Activated effector memory CD4-positive, alpha-beta T cell treated with Interleukin-2 at 50 U/mL for 16 hours (primary cell): ENCODE results near the gene CCDC148.

Experiments
- DNase-seq: peaks from one replicate; pipeline ENCODE4 v3.0.0-alpha.2; 2020

CCDC148 gene

DNA sequence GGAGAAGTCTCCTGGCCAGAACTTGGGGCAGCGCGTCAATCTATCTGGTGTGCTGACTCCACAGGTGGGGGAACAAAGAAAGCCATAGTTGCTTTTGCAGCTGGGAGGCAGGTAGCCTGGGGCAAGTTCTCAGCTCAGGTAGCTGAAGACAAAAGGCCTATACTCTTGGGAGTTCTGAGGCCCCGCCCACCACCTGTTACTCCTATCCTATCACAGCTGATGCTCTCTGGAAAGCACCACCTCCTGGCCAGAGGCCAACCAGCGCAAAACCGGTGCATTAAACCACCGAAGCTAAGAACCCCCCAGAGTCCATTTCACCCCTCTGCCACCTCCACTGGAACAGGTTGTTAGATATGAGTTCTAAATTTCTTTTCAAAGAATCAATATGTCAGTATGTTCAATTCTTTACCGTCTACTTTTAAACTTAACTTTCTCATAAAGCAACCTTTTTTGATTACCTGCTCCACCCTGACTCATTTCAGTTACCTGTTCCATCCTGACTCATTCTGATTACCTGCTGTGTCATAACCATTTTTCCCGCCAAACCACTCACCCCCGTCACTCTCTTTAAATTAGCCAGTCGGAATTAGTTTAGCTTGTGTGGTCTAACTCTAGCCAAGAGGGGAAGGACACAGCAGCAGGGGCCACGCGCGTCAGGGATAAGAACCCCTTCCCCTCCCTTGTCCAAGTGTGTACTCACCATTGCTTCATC, 311.5 kb downstream of the CCDC148 start:
- DNase-seq = no peak

DNA sequence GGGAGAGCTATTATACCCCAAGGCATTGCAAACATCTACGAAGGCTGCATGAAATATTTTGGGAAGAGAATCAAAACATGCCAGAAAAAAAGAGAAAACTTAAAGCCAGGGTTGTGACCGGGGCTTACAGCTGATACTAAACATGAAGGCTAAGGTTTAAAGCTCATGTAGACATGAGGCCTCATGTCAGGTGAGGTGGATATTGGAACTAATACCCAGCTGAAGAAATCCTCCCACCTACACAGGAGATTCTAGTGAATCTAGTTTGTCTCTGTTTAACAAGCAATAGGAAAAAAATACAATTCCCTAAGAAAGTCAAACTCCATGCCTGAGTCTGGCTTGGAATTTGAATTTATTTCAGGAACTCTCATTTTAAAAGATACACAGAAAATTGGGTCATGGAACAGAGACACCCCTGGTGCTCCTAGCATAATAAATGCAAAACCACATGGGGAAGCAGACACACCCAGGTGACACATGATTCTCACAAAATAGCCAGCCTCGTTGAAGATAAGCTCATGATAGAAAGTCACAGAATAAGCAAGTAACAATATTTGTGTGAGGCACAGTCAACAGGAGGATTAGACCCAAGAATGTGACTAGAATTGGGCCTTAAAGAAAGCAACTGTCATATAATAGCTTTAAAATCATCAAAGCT, 312.7 kb downstream of the CCDC148 start:
- DNase-seq = no peak

DNA sequence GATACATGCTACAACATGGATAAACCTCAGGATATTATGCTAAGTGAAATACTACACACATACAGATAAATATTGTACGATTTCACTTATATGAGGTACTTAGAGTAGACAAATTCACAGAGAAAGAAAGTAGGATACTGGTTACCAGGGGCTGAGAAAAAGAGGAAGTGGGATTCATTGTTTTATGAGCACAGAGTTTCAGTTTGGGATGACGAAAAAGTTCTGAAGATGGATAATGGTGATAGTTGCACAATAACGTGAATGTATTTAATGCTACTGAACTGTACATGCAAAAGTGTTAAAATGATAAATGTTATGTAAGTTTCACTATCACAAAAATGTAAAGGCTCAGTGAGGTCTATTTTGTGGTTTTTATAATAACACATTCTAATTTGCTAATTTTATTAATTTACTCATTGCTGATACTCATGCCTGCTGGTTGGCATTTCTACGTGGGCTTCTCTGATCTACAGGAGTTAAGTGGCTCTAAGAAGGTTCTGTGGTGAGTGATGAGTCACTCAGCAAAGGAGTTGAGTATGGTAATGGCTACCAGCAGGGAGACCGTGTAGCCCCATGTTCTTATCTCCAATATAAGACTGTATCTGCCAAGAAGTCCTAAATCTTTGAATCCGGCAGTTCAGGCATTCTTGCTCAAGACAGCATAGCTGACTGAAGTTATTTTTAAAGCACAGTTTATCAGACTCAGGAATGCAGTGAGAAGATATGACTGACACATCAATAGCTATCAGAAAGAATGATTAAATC, 313.8 kb downstream of the CCDC148 start:
- DNase-seq = no peak

DNA sequence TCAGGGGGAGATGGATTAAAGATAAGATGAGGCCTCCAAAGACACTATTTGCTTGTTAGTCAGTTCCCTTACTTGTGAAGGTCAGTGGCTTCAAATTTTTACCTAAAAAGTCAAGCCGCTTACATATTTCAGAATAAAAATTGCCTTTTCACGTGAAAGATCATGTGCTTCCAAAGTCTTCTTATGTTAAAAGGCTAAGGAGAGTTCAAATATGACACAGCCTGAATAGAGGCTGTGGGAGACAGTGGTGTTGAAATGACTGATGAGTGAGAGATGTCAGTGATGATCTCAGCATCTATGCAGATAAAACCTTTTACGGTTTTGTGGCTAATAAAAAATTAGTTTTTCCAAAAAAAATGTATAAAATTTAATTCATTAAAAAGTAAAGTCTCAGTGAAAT, 314.4 kb downstream of the CCDC148 start:
- no peak for DNase-seq

DNA sequence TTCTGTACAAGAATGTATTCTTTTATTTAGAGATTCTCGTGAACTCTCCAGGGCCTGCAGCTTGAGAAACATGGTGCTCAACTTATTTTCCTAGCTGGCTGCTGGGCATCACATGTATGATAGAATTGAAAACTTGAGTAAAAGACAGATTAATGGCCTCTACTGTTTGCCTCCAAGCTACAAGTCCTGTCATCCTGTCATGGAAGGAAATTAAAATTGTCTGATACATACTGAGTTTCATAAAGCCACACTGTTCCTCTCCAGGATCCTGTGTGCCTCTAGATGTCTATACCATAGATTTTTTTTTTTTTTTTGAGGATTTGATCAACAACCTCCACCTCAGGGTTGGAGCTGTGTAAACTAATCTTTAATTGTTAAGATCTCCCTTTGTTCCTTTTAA, 316.4 kb downstream of the CCDC148 start:
- no peak for DNase-seq

DNA sequence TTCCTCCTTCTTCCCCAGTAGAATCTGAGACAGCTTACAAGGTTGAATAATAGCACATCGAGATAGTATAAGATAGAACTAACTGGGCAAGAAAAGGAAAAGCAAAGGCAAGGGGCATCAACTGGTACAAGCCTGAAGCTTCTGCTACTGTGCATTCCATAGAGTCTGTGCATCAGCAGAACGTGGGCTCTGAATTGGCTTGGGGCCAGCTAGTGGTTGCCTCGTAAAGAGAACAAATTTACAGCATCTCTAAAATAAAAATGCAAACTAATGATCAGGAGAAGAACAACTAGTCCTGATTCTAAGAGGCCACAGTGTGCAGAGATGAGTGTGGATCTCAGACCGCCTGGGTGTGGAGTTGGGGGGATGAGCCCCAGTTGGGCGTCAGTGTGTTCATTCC, 318.3 kb downstream of the CCDC148 start:
- DNase-seq = no peak

DNA sequence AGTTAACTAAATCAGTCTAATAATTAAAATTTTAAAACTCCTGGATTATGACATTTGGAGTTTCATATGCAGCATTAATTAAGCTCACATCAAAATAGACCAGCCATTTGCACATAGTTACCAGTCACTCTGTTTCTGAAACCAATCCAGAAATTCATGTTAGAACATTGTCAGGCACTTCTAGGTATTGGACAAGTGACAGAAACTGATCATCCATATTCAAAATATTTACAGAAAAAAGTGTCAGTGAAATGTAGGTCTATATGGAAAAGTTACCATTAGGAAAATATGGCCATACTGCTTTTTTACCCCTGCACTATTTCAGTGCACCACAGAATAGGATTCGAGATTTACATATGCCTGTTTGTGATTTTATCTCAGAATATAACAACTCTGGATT, 321.5 kb downstream of the CCDC148 start:
- no peak for DNase-seq

DNA sequence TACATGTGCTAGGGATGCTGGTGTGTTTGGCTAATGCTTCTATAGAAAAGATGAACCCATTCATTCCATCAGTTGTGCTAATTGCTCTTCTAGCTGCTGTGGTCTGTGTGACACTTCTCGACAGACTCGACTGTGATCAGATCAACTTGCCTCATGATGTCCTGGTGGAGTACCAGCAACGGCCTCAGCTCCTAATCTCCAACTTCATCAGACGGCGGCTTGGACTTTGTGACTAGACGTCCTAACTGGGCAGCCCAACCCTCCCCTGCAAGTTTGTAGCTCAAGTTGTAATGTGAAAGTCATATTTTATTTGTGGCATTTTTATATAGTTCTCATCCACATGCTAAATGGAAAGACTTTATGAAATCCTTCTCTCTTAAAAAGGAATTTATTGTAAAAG, 321.9 kb downstream of the CCDC148 start:
- DNase-seq = no peak

DNA sequence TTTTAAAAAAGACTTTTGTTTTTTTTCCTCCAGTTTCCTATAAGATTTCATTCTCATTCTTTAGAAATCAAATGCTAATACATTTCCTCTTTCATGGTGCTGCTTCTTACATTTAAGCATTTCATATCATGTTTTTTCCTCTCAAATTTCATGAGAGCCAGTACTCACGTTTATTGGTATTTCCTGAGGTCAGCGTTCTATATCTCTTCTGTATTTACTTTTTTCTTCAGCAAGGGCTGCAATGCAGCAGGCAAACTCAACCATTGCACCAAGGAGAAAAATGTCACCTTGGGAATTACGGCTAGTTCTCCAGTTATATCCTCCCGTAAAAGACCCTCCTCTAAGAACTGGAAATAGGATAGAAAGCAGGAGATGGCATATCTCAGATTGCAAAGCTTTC, 322.5 kb downstream of the CCDC148 start:
- DNase-seq = no peak

DNA sequence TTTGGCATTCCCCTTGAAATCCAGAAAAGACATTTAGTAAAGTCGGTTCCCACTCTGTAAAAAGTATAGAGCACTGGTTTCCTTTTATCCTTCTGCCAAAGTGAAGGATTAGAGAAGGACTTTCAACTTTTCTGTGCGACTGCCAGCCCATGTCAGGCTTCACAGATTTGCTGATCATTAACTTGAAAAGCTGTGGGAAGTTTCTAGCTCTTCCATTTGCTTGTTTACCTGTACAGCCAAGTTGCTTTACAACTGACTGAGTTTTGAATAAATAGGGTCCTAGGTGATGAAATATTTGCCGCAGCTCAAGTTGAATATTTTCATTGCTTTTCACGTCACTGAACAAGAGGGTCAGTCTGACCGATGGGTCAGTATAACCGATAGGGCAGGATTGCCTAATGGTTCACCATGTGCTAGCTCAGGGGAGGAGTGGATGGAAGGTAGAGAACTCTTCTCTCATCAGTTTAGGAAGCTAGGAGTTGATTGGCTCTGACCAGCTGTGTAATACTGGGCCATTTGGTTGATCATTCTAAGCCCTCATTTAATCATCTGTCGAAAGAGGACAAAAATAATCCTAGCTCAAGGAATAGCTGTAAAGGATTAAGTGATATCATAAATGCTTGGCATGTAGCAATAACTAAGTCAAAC, 324.5 kb downstream of the CCDC148 start:
- no peak for DNase-seq

DNA sequence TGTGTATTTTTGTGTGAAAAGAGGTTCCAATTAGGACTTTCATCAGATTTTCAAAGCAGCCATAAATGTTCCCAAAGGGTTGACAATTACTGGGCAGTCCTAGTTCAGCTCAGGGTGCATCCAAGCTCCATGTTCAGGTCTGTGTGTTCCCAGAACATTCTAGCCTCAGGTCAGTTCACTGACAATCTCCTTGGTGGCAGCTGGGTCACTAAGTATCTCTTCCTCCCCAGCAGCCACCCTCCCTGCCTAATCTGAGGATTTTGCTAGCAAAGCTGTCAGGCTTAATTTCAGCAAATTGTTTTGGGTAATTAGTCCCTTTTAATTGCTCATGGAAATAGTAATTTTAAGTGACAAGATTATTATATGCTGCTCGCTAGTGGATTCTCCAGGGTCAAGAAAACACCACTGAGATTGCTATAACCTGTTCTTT, 325.1 kb downstream of the CCDC148 start:
- no peak for DNase-seq

DNA sequence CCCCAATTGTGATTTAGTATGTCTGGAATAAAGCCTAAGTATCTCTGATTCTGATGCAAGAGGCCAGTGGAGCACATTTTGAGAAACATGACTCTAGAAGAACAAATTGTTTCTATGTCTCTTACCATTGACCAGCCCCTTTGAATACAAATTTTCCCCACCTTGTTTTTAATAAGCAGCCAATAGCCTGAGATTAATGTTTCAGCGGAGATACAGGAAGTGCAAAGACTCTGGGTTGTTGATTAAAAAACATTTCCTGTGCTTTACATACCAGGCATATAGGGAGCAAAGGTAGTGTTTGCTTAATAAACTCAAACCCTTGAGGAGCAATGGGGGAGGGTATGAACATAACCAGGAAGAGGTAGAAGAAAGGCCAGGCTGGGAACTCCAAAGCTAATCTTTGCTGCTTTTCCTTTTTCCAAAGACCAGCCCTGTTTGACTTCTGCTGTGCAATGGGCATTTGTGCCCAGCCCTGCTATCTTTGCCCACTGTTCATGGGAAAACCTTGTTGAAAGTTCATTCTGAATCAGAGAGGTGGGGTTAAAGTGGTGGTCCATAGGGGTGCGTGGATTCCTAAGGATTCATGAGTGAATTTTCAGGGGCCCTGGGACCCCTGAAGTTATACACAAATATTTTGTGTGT, 325.6 kb downstream of the CCDC148 start:
- no peak for DNase-seq

DNA sequence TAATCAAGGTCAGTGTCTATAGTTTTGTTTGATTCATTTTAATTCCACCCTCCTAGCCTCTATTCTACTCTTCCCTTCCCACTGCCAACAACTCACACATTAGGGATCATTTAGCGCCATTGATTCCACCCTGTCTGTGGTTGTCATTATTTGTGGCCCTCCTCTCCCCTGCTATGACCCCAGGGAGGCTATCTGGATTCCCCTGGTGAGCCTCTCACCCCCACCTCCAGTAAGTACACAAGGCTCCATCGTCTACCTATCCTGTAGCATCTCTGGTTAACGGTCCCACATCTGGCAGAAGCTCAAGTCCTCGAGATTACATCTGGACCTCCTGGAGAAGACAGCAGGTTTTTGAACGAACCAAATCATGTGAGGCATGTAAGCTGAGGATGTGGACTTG, 327.5 kb downstream of the CCDC148 start:
- DNase-seq = no peak

DNA sequence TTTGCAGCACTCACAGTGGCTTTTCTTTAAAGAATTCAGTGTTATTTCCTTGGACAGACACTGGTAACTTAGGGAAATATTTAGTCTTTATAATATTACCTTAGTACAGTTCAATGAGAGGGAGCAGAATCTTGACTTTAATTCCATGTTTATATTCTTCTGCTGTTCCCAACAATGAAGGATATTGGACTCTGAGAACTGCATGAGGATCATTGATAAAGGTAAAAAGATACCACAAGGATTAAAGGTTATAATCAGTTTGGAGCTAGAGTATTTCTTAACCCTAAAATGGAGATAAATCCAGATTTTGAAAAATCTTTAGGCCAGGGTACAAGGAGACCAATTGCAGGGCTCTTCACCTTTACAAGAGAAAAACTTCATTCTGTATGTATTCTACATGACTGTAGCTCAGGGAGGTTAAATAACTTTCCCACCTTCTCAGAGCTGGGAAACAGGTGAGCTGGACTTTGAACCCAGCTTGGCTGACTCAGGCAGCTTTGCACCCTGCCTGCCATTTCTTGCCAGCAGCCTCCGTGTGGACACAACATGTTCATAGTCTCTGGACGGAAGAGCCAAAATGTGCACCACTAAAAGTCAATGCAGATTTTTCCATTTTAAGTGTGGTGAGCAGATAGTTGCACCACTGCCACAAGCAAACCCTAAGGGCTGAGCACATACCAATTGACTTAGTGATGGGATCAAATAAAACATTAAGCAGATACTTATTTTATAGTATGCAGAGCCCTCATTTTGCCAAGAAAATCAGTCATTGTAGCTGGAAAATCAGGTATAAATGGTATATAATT, 328.2 kb downstream of the CCDC148 start:
- DNase-seq = no peak

DNA sequence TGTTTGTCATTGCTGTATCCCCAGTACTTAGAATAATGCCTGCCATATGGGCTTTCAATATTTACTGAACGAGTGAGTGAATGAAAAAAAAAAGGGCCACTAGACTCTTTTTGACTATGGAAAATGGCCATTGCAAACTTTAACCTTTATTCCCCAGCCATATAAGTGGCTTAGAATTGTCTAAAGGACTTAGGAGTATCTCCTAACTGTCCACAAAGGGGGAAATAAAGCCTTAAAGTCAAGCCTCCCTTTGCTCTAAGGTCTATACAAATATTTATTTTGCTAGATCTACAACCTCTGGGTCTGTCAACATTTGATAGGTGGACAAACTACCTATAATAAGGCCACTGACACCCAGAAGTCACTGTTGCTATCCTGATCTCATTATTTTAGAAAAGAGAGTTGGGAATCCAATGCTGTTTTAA, 329.2 kb downstream of the CCDC148 start:
- no peak for DNase-seq

DNA sequence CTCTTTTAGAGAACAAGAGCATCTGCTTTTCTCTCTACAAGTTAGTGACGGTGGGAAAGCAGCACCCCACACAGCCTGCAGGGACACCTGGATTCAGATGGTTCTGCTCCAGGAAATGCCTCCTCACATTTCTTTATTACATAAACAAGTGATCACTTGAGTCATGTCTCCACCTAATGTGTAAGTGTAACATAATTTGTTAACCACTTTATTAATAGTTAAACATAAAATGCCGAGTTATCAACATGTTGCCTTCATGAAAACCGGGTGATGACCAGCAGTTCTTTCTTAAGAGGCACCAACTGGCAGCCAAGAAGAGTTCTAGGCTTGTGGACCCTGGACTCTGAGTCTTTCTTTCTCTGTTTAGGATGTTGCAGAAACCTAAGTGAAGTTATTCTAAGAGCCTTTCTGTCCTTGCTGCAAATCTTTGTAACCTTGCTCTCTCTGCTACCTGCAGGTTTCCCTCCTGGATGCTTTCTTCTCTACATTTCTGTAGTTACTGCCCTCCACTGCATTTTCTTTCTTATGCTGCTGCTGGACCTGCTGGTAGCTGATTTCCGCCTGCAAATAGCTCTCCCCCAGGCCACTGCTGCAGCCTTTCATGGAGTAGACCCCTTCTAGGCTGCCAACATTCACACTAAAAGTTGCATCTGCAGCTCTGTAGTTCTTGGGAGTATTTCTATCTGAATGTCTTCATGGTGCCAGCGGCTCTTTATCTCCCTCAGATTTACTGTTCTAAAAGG, 330.6 kb downstream of the CCDC148 start:
- no peak for DNase-seq

DNA sequence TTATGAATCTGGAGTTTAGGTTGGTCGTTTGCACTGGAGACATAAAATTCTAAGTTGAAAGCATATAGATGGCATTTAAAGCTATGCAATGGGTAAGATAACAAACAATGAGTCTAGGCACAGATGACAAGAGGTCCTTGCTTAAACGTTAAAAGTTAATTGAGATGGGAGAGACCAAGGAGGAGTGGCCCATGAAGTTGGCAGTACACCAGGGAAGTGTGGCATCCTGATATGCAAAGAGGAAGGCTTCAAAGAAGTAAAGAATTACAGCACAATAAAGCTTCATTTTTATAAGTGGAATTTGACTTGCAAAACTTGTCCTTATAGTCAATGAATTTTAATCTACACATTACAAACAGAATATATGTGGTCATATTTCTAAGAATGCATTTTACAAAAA, 331.7 kb downstream of the CCDC148 start:
- no peak for DNase-seq
